PC-3 (cell line): Measurements from ENCODE around the gene HDAC4.

Experiments
- EZH2phosphoT487 ChIP-seq: fragments of 300-600 bp; sonication (generic); IDR thresholded peaks from 2 replicates; pipeline ENCODE4 v1.6.1; 2018; ENCODE audit warnings: mild to moderate bottlenecking, antibody characterized with exemption, low read length, borderline replicate concordance
- TF ChIP-seq, protein P1 (sequence below): fragments of 300-600 bp; sonication (generic); conservative IDR thresholded peaks from 2 replicates; pipeline ENCODE4 v1.5.1; 2017; ENCODE audit warnings: antibody characterized with exemption, low read depth, mild to moderate bottlenecking, low read length

DNA sequence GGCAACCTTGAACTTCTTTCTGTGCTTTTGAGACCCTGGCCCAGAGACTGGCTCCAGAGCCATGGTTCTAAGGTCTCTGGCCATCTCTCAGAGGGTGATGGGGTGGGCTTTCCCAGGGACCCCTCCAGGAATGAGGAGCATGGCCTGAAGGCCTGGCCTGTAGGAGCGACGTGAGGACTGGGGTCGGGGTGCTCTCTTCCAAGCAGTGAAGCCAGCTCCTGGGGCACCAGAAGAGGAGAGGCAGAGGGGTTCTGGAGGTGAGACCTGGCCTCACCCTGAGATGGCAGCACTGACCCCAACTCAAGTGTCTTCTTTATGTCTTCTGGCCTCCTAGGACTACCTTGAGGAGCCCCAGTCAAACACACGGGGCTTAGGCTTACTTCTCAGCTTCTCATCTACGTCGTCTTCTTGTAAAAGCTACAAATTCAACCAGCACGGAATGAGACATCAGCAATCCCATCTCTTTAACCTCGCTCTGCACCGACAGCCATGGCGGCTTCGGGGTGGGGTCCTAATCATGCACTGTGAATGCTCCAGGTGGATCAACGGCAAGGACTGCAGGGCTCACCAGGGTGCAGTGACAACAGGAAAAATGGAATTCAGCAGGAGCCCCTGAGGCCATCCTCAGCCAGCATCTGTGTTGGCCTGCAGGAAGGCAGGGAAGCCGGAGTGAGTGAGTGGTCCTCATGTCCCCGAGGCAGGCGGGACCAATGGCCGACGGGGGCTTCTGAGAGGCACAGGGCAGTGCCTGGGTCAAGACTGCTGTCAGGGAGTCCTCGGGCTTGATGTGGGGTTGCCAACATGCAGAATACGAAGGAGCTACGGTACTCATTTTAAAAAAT is 214.1 kb downstream of the HDAC4 start:
- TF ChIP-seq, protein P1, sequence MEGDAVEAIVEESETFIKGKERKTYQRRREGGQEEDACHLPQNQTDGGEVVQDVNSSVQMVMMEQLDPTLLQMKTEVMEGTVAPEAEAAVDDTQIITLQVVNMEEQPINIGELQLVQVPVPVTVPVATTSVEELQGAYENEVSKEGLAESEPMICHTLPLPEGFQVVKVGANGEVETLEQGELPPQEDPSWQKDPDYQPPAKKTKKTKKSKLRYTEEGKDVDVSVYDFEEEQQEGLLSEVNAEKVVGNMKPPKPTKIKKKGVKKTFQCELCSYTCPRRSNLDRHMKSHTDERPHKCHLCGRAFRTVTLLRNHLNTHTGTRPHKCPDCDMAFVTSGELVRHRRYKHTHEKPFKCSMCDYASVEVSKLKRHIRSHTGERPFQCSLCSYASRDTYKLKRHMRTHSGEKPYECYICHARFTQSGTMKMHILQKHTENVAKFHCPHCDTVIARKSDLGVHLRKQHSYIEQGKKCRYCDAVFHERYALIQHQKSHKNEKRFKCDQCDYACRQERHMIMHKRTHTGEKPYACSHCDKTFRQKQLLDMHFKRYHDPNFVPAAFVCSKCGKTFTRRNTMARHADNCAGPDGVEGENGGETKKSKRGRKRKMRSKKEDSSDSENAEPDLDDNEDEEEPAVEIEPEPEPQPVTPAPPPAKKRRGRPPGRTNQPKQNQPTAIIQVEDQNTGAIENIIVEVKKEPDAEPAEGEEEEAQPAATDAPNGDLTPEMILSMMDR = no peak
- no peak for TF ChIP-seq EZH2phosphoT487
